ENCODE measurements around the gene FOXJ3.

FOXJ3 gene

DNA sequence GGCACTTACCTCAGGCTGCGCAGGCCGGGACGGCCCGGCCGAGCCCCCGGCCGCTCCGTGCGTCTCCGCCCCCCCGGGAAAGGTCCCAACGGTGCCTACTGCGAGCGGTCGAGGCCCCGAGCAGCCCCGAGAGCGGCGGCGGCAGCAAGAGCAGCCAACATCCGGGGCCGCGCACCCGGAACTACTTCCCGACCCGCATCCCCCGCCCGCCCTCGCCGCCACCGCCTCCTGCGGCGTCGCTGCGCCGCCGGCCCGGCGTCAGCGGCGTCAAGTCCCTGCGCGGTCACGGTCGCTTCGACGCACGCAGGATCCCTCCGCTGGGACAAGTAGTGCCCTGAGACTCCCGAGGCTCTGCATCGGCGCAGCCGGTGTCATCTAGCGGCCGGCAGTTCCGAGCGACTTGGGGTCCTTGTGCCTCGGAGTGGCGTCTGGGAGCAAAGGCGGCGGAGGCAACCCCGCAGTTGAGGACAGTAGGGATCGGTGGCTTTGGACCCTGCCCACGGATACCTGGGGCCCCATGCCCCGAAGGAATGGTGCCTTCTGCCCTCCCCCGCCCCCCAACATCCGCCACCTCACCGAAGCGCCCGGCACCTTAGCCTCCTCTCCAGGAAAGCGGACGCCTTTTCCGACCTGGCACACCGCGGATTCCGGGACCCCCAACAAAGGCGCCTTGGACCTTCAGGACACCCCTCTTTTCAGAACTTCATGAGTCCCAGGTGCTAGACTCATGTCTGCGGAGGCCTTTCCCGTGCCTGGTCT, at the start of gene FOXJ3:
TSS of gene FOXJ3 (minus strand) at position 186 of the 759 bp plus-strand sequence. CDS start 24,142 bp downstream, outside the sequence.
- DNase-seq (ENCODE audit: low read depth) = peak; percentile 72

GRCh38 chr1:42381280-42381673, 46.2 kb upstream of the FOXJ3 start:
- DNase-seq (ENCODE audit: low read depth) = no peak

DNA sequence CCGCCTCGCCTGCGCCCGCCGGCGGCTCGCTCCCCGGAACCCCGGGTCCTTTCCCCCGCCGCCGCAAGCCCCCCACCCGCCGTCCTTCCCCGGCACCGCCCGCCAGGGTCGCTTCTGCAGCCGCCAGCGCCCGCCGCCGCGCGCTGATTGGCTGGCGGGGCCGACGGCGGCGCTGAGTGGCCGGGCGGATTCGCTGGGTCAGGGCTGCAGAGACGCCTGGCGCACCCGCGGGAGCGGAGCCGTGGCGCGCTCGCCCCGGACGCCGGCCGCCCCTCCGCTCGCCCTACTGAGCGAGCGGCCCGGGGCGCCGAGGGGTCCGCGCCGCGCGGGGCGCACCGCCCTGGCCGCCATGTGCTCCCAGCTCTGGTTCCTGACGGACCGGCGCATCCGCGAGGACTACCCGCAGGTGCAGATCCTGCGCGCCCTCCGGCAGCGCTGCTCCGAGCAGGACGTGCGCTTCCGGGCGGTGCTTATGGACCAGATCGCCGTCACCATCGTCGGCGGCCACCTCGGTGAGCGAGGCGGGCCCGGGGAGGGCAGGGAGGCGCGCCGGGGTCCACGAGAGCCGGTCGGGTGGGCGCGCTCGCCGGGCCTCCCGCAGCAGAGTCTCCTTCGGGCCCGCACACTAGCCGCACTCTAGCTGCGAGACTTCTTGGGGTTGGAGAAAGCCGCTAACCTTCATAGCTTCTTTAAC, 45.7 kb upstream of the FOXJ3 start, which contains the start of gene RIMKLA:
TSS of gene RIMKLA (plus strand) at position 207 of the 694 bp plus-strand sequence. CDS start at position 350, 143 bp downstream.
- no peak for DNase-seq (ENCODE audit: low read depth)

DNA sequence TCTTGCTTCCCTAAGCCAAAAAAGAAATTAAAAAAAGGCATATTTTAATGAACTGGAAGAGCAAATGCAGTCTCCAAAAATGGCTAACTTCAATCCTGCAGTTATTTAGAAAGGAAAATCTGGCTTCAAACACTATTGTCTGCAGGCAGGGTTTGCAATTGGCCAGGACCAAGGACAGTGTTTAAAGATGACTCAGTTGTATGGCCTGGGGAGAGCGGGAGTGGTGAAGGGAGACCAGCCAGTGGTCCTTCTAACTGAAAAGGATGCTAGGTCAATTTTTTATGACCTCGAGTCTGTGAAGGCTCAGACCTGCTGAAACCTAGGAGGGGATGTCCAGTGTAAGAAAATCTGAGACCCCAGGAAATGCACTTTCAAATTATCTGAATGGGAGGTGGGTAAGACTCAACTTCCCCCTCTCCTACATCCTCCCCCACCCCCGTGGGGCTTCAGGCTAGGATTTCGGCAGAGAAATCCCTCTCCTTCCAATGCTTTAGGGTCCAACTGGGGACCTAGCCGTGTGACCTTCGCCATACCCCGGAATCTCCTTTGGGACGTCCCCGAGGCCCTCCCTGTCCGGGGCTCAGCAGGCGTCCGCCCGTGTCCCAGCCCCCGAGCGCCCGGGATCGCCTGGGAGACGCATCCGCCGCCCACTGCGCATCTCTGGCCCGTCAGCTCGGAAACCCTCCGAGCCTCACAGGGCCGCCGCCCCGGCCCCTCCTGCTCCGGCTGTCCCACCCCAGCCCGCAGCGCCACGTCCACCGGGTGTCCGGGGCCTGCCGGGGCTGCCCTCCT, 45.0 kb upstream of the FOXJ3 start:
- no peak for DNase-seq (ENCODE audit: low read depth)

DNA sequence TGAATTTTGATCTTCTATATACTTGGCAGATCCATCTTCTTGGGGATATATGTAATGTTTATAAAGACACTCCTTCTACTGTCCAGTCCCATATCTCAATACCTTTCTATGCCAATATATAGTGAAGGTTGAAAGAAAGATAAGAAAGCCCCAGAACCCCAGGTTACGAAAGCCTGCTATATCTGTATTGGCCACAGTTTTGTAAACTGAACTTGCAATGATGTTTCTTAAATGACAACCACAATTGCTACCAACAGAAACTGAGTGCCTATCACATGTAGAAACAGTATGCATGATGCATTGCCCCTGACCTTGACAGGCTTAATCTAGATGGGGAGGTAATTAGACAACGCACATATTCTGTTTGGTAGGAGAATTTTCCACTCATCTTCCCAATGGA, 37.8 kb upstream of the FOXJ3 start:
- DNase-seq (ENCODE audit: low read depth) = no peak

GRCh38 chr1:42370876-42371549, 36.0 kb upstream of the FOXJ3 start:
- no peak for DNase-seq (ENCODE audit: low read depth)

GRCh38 chr1:42369471-42369870, 34.4 kb upstream of the FOXJ3 start:
- no peak for DNase-seq (ENCODE audit: low read depth)

- DNase-seq (ENCODE audit: low read depth) = no peak
Observed at GRCh38 chr1:42368096-42368795, 33.2 kb upstream of the FOXJ3 start.

GRCh38 chr1:42365118-42365517, 30.1 kb upstream of the FOXJ3 start:
- no peak for DNase-seq (ENCODE audit: low read depth)

- DNase-seq (ENCODE audit: low read depth) = no peak
Observed at GRCh38 chr1:42364542-42364941, 29.5 kb upstream of the FOXJ3 start.

GRCh38 chr1:42364089-42364488, 29.1 kb upstream of the FOXJ3 start:
- no peak for DNase-seq (ENCODE audit: low read depth)

GRCh38 chr1:42359466-42359865, 24.4 kb upstream of the FOXJ3 start:
- DNase-seq (ENCODE audit: low read depth) = no peak

DNA sequence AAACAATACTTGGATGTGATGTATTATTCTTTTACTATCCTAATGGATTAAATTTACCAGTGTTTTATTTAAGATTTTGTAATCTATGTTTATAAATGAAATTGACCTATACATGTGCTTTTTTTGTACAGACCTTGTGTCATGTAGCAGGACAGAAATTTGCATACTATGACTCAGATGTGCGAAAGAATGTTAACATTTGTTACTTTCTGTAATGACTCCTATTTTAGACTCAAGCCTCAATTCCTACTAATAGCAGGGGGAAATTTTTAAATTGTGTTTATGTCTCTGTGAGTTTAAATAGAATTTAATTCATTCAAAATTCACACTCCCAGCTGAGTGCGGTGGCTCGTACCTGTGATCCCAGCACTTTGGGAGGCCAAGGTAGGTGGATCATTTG, 23.8 kb upstream of the FOXJ3 start:
- DNase-seq (ENCODE audit: low read depth) = no peak

DNA sequence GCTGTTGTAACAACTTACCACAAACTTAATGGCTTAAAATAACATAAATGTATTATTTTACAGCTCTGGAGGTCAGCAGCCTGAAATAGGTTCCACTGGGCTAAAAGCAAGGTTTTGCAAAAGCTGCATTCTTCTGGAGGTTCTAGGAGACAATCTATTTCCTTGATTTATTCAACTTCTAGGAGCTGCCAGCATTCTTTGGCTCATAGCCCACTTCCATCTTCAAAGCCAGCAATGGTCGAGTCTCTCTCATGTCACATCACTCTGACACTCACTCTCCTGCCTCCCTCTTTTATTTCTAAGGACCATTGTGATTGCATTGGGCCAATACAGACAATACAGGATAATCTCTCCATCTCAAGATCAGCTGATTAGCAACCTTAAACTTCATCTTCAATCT, 15.1 kb upstream of the FOXJ3 start:
- DNase-seq (ENCODE audit: low read depth) = no peak

DNA sequence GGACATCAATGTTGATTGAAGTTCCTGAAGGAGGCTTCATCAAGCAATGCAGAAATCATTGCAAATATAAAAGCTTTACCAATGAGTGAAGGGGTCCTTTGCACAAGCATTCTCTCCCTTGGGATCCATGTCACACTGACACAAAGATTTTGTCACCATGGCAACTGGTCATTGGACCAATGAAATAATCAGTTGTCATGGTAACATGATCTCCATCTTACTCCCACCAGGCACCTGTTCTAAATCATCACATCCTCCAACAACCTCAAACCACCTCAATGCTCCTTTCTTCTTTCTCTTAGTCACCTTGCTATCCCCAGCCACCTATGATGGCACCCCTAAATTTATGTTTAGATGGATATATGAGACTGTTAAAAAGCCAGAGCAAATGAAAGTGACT, 13.5 kb upstream of the FOXJ3 start:
- no peak for DNase-seq (ENCODE audit: low read depth)

GRCh38 chr1:42343049-42343448, 8.0 kb upstream of the FOXJ3 start:
- no peak for DNase-seq (ENCODE audit: low read depth)

DNA sequence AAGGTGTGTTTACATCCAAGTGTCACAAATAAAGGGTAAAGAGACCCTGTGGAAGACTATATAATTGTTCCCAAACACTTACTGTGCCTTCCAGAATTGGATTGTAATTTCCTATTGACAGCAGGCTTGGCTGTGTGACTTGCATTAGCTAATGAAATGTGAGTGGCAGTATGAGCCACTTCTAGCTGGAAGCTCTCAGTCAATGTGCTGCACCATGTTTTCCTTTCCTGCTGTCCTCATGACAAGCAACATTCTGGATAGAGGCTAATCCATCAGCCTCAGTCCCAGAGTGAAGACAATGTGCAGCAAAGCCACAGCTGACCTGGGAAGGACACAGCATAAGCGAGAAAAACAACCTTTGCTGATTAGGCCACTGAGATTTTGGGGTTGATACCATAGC, 5.9 kb upstream of the FOXJ3 start:
- DNase-seq (ENCODE audit: low read depth) = no peak

GRCh38 chr1:42340093-42340492, 5.1 kb upstream of the FOXJ3 start:
- DNase-seq (ENCODE audit: low read depth) = no peak

GRCh38 chr1:42336978-42337377, 1.9 kb upstream of the FOXJ3 start:
- no peak for DNase-seq (ENCODE audit: low read depth)

DNA sequence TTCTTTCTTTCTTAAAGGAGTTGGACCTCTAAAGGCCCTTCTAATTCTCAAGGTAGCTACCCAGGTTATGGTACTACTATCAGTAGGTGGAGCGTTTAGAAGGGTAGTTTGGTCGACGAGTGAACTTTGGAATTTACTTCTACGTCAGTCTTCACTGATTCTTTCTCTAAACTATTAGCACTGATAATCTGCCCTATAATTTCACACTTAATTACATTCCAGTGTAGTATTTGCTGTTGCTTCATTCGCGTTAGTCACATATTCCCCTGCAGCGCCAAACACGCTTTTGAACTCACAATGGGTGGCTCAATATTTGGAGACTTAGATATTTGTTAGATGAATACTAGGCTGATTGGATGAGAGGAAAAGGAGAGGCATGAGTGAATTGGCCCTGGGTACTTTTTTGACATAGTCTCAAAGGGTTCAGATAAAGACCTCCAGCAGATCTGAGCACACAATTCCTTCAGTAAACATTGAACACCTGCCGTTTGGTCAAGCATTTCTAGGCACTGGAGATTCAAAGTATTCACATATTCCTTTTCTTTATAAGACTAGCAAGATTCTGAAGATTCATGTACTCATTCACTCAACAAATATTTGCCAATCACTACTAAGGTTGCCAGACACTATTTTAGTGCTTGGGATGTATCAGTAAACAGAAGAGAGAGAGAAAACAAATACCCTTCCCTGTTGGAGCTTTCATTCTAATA, 929 bp upstream of the FOXJ3 start:
- peak; percentile 27 for DNase-seq (ENCODE audit: low read depth)

Data from GM04503 (cell line).